HG03097 (cell line): ENCODE results near the gene CFTR.
"Not testable (repeated sequence)": the region's sequence is repeated elsewhere in the genome, so short reads cannot be mapped to it uniquely, and the experiment has no call there.

Experiments
- ATAC-seq: cut with Tn5 transposase; IDR thresholded peaks from one replicate; pipeline ENCODE4 v1.9.1; 2021; ENCODE audit not compliant: unreplicated experiment, low FRiP score

Gene CFTR

GRCh38 chr7:117479225-117480054 is at the start of gene CFTR:
CFTR (plus strand) TSS chr7:117480025; CDS start chr7:117480095, 70 bp downstream.
- ATAC-seq, result no peak

- peak; percentile 99 for ATAC-seq
These were observed 44.3 kb upstream of the CFTR start for GRCh38 chr7:117435475-117436043.

- ATAC-seq, result no peak
These were observed 35.2 kb upstream of the CFTR start for GRCh38 chr7:117444646-117445045.

DNA sequence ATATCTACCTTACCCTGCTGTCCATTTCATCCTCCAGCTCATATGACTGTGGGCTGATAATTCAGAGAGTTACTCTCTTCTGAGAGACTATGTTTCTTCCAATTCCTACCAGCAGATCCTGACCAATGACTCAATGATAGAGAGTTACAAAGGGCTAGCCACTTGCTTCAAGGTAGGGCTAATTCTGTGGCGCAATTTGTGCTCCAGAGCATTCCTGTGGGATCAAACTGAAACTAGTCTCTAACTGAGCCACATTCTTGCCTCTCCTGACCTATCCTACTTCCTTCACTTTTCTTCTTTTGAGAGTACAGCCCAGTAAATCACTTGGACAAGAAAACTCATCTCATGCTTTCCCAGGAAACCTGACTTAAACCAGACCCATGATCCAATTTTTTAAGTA is 34.6 kb upstream of the CFTR start:
- no peak for ATAC-seq

DNA sequence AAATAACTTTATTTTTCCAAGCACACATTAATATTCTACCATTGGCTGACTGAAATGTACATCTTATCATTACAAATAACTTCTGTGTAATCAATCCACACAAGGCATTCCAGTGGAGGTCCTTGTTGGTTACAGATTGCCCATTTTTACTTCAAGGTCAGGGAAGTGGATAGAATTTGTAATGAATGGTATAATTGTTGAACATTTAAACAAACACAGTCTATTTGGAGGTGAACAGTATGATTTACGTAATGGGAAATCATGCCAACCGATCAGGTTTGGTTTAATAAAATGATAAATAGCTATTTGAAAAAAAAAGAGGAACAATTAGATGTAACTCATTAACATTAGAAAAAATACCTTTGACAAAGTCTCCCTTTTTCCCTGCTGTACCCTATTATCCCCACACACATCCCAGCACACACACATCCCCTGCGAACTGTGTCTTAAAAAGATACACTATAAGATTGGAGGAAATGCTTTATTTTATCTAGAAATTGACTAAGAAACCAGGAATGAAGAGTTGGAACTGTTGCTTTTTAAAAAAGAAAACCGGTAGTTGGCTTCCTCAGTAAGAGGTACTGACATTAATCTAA is 33.5 kb upstream of the CFTR start:
- no peak for ATAC-seq

DNA sequence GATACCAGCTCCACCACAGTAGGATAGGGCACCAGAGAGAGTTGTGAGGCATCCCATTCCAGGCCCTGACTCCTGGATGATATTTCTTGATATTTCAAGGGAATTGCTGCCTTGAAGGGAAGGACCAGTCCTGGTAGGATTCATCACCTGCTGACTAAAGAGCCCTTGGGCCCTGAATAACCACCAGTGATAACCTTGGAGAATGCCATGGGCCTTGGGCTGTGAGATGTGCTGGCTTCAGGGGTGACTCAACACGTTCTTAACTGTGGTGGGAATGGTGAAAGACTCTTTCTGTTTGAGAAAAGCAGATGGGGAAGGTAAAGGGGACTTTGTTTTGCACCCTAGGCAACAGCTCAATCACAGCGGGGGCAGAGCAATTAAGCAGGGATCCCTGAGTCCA is 31.2 kb upstream of the CFTR start:
- ATAC-seq, result no peak

DNA sequence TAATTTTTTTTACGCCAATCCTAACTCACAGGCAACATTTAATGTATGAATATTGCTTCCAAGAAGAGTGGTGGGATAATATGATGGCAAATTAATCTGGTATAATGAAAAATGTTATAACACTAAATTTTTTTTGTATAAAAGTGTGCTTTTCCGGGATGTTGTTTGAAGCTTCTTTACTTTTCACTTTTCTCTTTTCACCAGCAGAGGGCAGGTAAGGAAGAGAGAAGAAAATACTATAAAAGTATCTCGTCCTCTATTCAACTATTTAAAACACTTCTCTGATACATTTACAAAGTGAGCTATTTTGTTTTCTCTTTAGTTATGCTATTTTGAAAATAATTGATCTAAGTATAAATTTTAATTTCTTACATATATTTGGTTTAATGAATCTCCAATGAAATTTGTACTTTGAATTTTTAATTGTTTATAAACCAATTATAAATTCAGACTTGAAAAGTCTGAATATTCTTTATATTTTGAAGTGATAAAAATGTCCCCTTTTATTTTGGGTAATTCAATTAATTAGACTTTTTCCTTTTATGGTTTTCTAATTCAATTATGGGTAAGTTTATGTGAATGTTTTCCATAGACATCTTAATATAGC is 20.7 kb upstream of the CFTR start:
- no peak for ATAC-seq

- ATAC-seq, result no peak
These were observed 20.1 kb upstream of the CFTR start for GRCh38 chr7:117459735-117460134.

GRCh38 chr7:117460815-117461214 is 19.0 kb upstream of the CFTR start:
- not testable (repeated sequence) for ATAC-seq

GRCh38 chr7:117468174-117468573 is 11.7 kb upstream of the CFTR start:
- no peak for ATAC-seq

DNA sequence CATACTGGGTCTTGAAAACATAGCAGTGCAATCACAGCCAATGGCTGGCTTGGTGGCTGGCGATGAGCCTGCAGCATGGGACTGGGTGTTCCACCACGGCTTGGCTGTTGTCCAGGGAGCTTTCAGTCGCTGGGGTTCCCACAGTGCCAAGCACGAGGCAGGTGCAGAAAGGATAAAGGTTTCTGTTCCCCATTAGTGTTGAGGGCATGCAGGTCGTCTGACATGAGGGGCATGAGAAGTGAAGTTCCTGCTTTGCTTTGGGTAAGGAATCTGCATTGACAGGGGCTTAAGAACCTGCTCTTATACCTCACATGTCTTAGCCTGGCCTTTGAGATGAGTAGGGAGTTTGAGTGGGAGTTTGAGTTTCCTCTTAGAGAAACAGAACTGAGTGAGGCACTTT is 9.0 kb upstream of the CFTR start:
- ATAC-seq, result no peak

DNA sequence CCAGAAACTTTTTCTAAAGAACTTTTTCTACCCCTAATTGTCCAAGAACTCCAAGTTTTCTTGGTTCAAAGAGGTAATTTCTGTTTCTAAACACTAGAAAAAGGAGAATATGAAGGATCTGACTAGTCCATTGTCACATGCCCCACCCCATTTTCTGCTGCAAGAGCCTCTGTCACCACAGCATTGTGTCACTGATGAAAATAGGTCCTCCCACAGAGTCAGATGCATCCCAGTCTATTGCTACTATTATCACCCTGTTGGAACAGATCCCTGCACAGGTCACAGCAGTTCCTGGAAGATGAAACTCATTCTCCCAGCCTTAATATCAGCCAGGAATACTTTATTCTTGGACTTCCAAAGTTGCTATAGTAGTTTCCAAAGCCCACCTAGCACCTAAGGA is 7.5 kb upstream of the CFTR start:
- ATAC-seq, result no peak

DNA sequence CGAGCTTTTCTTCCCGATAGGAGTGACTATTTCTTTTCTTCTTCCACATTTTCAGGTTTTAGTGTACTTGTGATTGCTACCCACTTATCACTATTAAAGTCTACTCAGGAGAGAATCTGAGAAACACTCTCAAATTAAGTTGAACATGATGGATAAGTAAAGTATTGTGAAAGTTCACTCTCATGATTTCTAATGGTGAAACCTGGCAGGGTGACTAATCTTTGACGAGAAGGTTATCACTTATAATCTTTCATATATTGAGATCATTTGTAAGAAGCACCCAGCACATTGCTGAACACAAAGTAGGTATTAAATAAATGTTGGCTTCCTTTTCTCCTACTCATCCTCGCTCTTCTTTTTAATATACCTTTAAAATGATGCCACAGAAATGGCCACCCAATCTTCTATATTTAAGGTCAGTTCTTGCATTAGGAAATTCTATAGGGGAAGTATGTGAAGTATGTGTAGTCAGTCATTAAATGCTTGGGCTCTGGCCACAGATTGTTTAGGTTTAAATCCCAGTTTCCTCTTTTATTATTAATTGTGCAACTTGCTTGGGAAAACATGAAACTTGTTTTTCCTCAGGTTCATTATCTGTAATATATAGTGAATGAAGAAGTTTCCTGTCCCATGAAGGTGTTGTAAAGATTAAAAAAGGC is 3.1 kb upstream of the CFTR start:
- ATAC-seq, result no peak

- no peak for ATAC-seq
These were observed 995 bp upstream of the CFTR start for GRCh38 chr7:117478836-117479224.

DNA sequence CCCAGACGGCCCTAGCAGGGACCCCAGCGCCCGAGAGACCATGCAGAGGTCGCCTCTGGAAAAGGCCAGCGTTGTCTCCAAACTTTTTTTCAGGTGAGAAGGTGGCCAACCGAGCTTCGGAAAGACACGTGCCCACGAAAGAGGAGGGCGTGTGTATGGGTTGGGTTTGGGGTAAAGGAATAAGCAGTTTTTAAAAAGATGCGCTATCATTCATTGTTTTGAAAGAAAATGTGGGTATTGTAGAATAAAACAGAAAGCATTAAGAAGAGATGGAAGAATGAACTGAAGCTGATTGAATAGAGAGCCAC is 184 bp downstream of the CFTR start:
- ATAC-seq, result no peak

- no peak for ATAC-seq
These were observed 1.2 kb downstream of the CFTR start for GRCh38 chr7:117480978-117481377.

DNA sequence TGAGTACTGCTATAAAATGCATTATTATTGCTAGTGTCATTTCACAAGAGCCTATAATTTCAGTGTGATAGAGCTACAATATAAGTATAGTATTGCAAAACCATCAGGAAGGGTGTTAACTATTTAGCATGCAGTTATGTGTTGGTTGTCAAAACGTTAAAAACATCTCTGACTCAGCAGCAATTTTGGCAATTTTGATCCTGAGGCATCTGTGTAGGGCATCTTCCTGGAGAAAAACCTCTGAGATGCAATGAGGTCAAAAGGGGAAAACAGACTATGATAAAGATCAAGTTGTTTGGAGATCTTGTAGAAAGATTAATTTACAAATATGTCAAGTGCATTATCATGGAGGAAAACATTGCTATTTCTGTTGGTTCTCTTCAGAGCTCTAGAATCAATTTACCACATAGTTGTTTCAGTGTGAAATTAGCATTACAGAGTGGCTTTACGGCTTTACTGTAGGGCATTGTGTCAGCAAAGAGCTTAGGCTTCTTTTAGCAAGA is 5.3 kb downstream of the CFTR start:
- ATAC-seq, result no peak

DNA sequence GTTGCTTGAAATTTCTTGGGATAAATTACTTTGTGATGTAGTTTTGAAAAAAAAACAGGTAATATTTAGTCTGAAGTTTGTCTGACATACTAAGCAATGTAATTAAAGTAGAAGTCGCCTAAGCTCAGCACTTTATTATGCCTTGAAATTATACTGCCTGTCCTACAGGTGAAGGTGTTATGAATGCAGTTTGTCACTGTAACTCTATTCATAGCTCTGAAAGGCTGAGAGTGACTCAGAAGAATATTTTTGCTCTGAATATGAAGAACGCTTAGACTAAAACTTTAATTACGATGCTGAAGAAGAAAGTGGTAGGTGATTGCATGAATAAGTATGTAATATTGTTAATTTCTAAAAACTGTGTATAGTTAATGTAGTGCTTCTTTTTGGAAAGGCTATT is 9.2 kb downstream of the CFTR start:
- ATAC-seq, result no peak

DNA sequence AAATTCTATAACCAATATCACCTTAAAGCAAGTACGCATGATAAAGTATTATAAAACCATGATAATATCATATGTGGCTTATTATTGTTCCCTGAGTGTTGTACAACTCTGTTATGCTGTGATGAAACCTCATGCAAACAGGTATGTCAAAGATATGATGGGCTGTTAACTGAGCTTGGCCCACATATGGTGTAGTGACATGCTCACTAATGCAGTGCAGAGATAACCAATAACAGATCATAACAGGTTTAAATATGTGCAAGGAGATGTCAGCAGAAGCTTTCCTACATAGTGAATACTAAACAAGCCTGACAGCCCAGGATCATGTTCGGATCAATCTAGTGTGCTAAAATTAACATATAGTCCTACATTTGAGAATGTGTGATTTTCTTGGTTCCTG is 9.6 kb downstream of the CFTR start:
- no peak for ATAC-seq

DNA sequence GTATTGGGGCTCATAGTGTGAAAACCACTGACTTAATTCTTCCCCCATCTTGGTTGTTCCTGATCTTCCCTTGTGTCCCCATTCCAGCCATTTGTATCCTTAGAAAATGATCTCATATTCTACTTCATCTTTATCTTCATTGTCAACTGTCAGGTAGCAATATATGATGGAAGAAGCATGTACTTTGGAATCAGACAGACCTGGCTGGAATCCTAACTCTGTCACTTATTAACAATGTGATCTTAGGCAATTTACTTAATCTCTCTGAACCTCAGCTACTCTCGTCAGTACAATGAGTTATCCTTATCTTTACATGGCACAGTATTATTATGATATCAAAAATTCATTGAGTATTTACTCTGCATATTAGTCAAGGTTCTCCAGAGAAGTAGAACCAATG is 10.1 kb downstream of the CFTR start:
- no peak for ATAC-seq

DNA sequence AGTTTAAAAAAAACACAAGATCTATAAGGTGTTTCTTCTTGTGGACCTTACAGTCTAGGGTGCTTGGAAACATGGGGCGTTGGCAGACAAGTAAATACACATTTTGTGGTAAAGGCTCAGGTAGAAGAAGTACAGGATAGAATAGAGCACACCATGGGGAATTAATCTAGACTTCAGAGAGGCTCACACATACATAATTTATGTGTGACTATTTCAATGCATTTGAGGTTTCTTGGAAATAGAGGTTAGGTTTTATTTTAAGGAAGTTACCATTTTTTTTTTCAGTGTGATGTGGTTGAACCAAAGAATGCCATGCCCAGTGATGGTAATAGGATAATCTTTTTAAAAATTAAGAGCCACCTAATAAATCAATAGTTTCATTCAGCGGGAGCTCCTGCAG is 12.8 kb downstream of the CFTR start:
- ATAC-seq, result no peak
